ENCODE measurements around the gene TRIM8. TPM values are rescaled to one million over a fixed set of nuclear protein-coding genes. Genes with fewer than 3 reads are reported as not detected.

TRIM8 gene
- total and polyA plus RNA-seq, 2 donors (not counting 1 experiment from before 2014, with no cell fraction given), result 44.9 to 74.4 TPM

DNA sequence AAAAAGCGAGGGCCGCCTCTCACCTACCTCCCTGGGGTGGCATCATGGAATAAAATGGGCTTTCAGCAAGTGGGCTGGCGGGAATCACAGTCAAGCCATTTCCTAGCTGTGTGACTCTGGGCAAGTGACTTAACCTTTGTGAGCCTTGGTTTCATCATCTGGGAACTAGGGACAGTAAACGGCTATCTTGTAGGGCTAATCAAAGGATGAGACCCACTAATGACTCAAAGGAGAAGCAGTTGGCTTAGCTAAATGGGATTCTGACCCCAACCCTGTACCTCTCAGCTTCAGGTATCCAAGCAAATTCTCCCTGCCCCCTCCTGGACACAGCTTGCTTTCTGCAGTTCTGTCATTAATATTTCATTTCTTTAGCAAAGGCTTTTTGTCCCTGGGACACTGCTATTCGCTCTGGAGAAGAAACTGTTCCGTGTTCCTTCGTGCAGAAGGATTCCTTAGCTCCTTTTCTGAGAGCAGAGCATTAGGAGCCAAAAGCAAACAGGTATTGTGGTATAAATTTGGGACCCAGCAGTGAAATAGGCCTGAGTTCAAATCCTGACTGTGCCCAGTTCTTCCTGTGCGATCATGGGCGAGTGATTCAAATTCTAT, 25.9 kb downstream of the TRIM8 start:
- no peaks in the 10 kb centered on the region for H3K9me3 Mint-ChIP-seq (ENCODE audit: insufficient read depth)
- ChIA-PET POLR2A (no interaction called here), CTCF (interaction anchor here (1.3 kb wide), 1 partner anchor 8 kb away, joined by 5 read pairs; no protein-coding TSS in a partner anchor)
- no peak overlapping the region for H3K4me3 ChIP-seq (ENCODE audit: control extremely low read depth in 1 of 5, extremely low read depth in 1 of 5, insufficient read depth in 1 of 5, low read depth in 2 of 5, low read length in 4 of 5)
- H2AFZ ChIP-seq (ENCODE audit: insufficient read depth, low read depth, low read length, poor library complexity, severe bottlenecking), result no peak overlapping the region
- H3K4me1 Mint-ChIP-seq, result peaks cover 21% of the 10 kb centered on the region
- H3K27ac Mint-ChIP-seq, result no peak overlapping the region
- TF ChIP-seq, protein P1, sequence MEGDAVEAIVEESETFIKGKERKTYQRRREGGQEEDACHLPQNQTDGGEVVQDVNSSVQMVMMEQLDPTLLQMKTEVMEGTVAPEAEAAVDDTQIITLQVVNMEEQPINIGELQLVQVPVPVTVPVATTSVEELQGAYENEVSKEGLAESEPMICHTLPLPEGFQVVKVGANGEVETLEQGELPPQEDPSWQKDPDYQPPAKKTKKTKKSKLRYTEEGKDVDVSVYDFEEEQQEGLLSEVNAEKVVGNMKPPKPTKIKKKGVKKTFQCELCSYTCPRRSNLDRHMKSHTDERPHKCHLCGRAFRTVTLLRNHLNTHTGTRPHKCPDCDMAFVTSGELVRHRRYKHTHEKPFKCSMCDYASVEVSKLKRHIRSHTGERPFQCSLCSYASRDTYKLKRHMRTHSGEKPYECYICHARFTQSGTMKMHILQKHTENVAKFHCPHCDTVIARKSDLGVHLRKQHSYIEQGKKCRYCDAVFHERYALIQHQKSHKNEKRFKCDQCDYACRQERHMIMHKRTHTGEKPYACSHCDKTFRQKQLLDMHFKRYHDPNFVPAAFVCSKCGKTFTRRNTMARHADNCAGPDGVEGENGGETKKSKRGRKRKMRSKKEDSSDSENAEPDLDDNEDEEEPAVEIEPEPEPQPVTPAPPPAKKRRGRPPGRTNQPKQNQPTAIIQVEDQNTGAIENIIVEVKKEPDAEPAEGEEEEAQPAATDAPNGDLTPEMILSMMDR (IDR thresholded peaks at IDR 0.05), result no peak
- no peak for TF ChIP-seq EZH2 (IDR thresholded peaks at IDR 0.05; ENCODE audit: borderline replicate concordance, insufficient read depth, low read depth, low read length, poor library complexity, severe bottlenecking)
- no peaks in the 10 kb centered on the region for H3K36me3 ChIP-seq (replicated peaks in 1 of 2; ENCODE audit: control extremely low read depth in 1 of 2, control insufficient read depth in 1 of 2, extremely low read depth in 1 of 2, insufficient read depth in 2 of 2, low read length in 1 of 2)
- WGBS (ENCODE audit: insufficient coverage), result 94% methylated on average over 8 of the region's 9 CpGs
- intact Hi-C loops (cut with micrococcal nuclease), result no loop called here
- no peaks in the 10 kb centered on the region for H3K79me2 ChIP-seq (ENCODE audit: control insufficient read depth, insufficient read depth, low read length)
- no peak for DNase-seq
- no peak overlapping the region for H3K4me3 Mint-ChIP-seq
- no peaks in the 10 kb centered on the region for H3K27me3 Mint-ChIP-seq
- peaks cover 20 to 21% of the 10 kb centered on the region in 2 donors for H3K4me1 ChIP-seq (ENCODE audit: control insufficient read depth in 2 of 2, insufficient read depth in 2 of 2, low read length in 2 of 2)
- H3K4me2 ChIP-seq (replicated peaks; ENCODE audit: low read depth, low read length, poor library complexity, severe bottlenecking), result no peak overlapping the region
- H3K27ac ChIP-seq (ENCODE audit: low read length in 2 of 2), result no peak overlapping the region
- H3K9ac ChIP-seq (ENCODE audit: low read length), result no peak overlapping the region
- H3K9me3 ChIP-seq (ENCODE audit: control extremely low read depth in 1 of 3, control insufficient read depth in 2 of 3, insufficient read depth in 1 of 3, low read length in 2 of 3), result no peaks in the 10 kb centered on the region
- no peaks in the 10 kb centered on the region for H4K20me1 ChIP-seq (ENCODE audit: control insufficient read depth, insufficient read depth, low read length, poor library complexity, severe bottlenecking)
- ATAC-seq (ENCODE audit: low read depth), result no peak
- H3K27me3 ChIP-seq (replicated peaks in 1 of 4; ENCODE audit: control extremely low read depth in 1 of 4, control insufficient read depth in 3 of 4, insufficient read depth in 4 of 4, low read length in 3 of 4), result no peaks in the 10 kb centered on the region

DNA sequence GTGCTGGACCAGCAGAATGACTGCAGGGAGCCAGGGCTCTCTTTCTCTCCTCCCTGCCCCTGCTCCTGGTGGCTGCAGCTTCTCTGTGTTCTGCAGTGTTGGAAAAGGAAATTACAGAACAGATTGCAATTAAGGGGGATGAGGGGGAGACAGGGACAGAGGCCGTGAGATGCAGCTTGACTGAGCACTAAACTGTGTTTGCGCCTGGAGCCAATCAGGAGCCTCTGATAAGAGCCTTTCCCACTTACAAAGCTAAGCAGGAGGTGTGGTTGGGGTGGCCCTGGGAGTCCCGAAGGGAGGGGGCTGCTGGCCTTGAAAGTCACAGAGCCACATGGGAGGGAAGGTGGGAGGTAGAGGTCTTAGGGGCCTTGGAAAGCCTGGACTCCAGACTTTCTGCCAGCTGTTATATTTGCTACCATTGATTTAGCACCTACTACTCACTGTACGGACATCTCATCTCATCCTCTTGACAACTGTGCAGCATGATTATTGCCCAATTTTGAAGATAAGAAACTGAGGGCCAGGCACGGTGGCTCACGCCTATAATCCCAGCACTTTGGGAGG, 26.7 kb downstream of the TRIM8 start:
- Mint-ChIP-seq H3K9me3 (ENCODE audit: insufficient read depth) (no peaks in the 10 kb centered on the region), H3K27me3 (no peaks in the 10 kb centered on the region), H3K27ac (no peak overlapping the region), H3K4me1 (peaks cover 29% of the 10 kb centered on the region), H3K4me3 (no peak overlapping the region)
- Histone ChIP-seq H3K4me2 (replicated peaks; ENCODE audit: low read depth, low read length, poor library complexity, severe bottlenecking) (no peak overlapping the region), H2AFZ (ENCODE audit: insufficient read depth, low read depth, low read length, poor library complexity, severe bottlenecking) (no peak overlapping the region), H3K4me3 (ENCODE audit: control extremely low read depth in 1 of 5, extremely low read depth in 1 of 5, insufficient read depth in 1 of 5, low read depth in 2 of 5, low read length in 4 of 5) (no peak overlapping the region), H3K79me2 (ENCODE audit: control insufficient read depth, insufficient read depth, low read length) (no peaks in the 10 kb centered on the region), H3K27ac (ENCODE audit: low read length in 2 of 2) (no peak overlapping the region), H3K9ac (ENCODE audit: low read length) (no peak overlapping the region), H3K27me3 (replicated peaks in 1 of 4; ENCODE audit: control extremely low read depth in 1 of 4, control insufficient read depth in 3 of 4, insufficient read depth in 4 of 4, low read length in 3 of 4) (no peaks in the 10 kb centered on the region), H3K36me3 (replicated peaks in 1 of 2; ENCODE audit: control extremely low read depth in 1 of 2, control insufficient read depth in 1 of 2, extremely low read depth in 1 of 2, insufficient read depth in 2 of 2, low read length in 1 of 2) (no peaks in the 10 kb centered on the region), H3K4me1 (ENCODE audit: control insufficient read depth in 2 of 2, insufficient read depth in 2 of 2, low read length in 2 of 2) (peaks cover 28% of the 10 kb centered on the region in 2 donors), H3K9me3 (ENCODE audit: control extremely low read depth in 1 of 3, control insufficient read depth in 2 of 3, insufficient read depth in 1 of 3, low read length in 2 of 3) (no peaks in the 10 kb centered on the region), H4K20me1 (ENCODE audit: control insufficient read depth, insufficient read depth, low read length, poor library complexity, severe bottlenecking) (no peaks in the 10 kb centered on the region)
- CTCF ChIA-PET, result interaction anchor here (0.7 kb wide), 1 partner anchor 820 kb away, joined by 4 read pairs; no protein-coding TSS in a partner anchor
- intact Hi-C loops (cut with micrococcal nuclease), result no loop called here
- POLR2A ChIA-PET, result no interaction called here
- 100% methylated on average over 3 of the region's 6 CpGs for WGBS (ENCODE audit: insufficient coverage)
- DNase-seq, result no peak
- TF ChIP-seq, protein P1 (IDR thresholded peaks at IDR 0.05), result no peak
- no peak for TF ChIP-seq EZH2 (IDR thresholded peaks at IDR 0.05; ENCODE audit: borderline replicate concordance, insufficient read depth, low read depth, low read length, poor library complexity, severe bottlenecking)
- ATAC-seq (ENCODE audit: low read depth), result no peak
